ENCODE results near the gene LTBP1. TPM values are rescaled to one million over a fixed set of nuclear protein-coding genes. Genes with fewer than 3 reads are reported as not detected.

The LTBP1 gene
- total RNA-seq, 1 experiment from 2014 or later = 10.3 TPM

GRCh38 chr2:33040541-33040940 is 93.8 kb downstream of the LTBP1 start:
- ChIA-PET CTCF (no interaction called here), POLR2A (ENCODE audit: unreplicated experiment) (no interaction called here)
- intact Hi-C loops (cut with micrococcal nuclease; ENCODE audit: unreplicated experiment) = no loop called here
- TF ChIP-seq, protein P1, sequence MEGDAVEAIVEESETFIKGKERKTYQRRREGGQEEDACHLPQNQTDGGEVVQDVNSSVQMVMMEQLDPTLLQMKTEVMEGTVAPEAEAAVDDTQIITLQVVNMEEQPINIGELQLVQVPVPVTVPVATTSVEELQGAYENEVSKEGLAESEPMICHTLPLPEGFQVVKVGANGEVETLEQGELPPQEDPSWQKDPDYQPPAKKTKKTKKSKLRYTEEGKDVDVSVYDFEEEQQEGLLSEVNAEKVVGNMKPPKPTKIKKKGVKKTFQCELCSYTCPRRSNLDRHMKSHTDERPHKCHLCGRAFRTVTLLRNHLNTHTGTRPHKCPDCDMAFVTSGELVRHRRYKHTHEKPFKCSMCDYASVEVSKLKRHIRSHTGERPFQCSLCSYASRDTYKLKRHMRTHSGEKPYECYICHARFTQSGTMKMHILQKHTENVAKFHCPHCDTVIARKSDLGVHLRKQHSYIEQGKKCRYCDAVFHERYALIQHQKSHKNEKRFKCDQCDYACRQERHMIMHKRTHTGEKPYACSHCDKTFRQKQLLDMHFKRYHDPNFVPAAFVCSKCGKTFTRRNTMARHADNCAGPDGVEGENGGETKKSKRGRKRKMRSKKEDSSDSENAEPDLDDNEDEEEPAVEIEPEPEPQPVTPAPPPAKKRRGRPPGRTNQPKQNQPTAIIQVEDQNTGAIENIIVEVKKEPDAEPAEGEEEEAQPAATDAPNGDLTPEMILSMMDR (conservative IDR thresholded peaks at IDR 0.05) = no peak
- TF ChIP-seq EZH2 (IDR thresholded peaks at IDR 0.05; ENCODE audit: low read depth) = no peak
- no TSS peak for BruUV-seq (replicated peaks)
- H4K20me1 ChIP-seq (ENCODE audit: insufficient read depth) = no peaks in the 10 kb centered on the region
- no peaks in the 10 kb centered on the region for H3K9me3 ChIP-seq (ENCODE audit: insufficient read depth, low read depth)
- no peak for DNase-seq
- H3K36me3 ChIP-seq (ENCODE audit: low read depth) = no peaks in the 10 kb centered on the region
- H3K27me3 ChIP-seq (ENCODE audit: insufficient read depth, low read depth) = no peaks in the 10 kb centered on the region
- no peaks in the 10 kb centered on the region for H3K79me2 ChIP-seq (ENCODE audit: low read depth)
- no peaks in the 10 kb centered on the region for H3K9me2 ChIP-seq (ENCODE audit: insufficient read depth)
- H3K4me2 ChIP-seq = no peak overlapping the region
- no peak overlapping the region for H2AFZ ChIP-seq
- H3K4me3 ChIP-seq = no peak overlapping the region
- H3K27ac ChIP-seq = no peak overlapping the region
- H3F3A ChIP-seq (ENCODE audit: insufficient read depth, low read depth) = no peaks in the 10 kb centered on the region
- no peaks in the 10 kb centered on the region for H3K4me1 ChIP-seq (replicated peaks; ENCODE audit: insufficient read depth)

- POLR2A ChIA-PET (ENCODE audit: unreplicated experiment) = no interaction called here
- TF ChIP-seq EZH2 (IDR thresholded peaks at IDR 0.05; ENCODE audit: low read depth) = no peak
- TF ChIP-seq, protein P1 (conservative IDR thresholded peaks at IDR 0.05) = no peak
- no peaks in the 10 kb centered on the region for H3K79me2 ChIP-seq (ENCODE audit: low read depth)
These were observed 95.5 kb downstream of the LTBP1 start for GRCh38 chr2:33042265-33042664.

GRCh38 chr2:33042819-33043218 is 96.1 kb downstream of the LTBP1 start:
- Histone ChIP-seq H3K4me1 (replicated peaks; ENCODE audit: insufficient read depth) (no peaks in the 10 kb centered on the region), H3K4me3 (no peak overlapping the region), H2AFZ (no peak overlapping the region), H3K27ac (no peak overlapping the region), H3K4me2 (no peak overlapping the region), H3K36me3 (ENCODE audit: low read depth) (no peaks in the 10 kb centered on the region), H3K9me3 (ENCODE audit: insufficient read depth, low read depth) (no peaks in the 10 kb centered on the region), H4K20me1 (ENCODE audit: insufficient read depth) (no peaks in the 10 kb centered on the region), H3F3A (ENCODE audit: insufficient read depth, low read depth) (no peaks in the 10 kb centered on the region), H3K79me2 (ENCODE audit: low read depth) (no peaks in the 10 kb centered on the region), H3K9me2 (ENCODE audit: insufficient read depth) (no peaks in the 10 kb centered on the region), H3K27me3 (ENCODE audit: insufficient read depth, low read depth) (no peaks in the 10 kb centered on the region)
- intact Hi-C loops (cut with micrococcal nuclease; ENCODE audit: unreplicated experiment) = no loop called here
- POLR2A ChIA-PET (ENCODE audit: unreplicated experiment) = no interaction called here
- BruUV-seq (replicated peaks) = no TSS peak
- TF ChIP-seq, protein P1 (conservative IDR thresholded peaks at IDR 0.05) = no peak
- no peak for TF ChIP-seq EZH2 (IDR thresholded peaks at IDR 0.05; ENCODE audit: low read depth)
- DNase-seq = no peak
- CTCF ChIA-PET = interaction anchor here (0.6 kb wide), 1 partner anchor 98 kb away, joined by 3 read pairs; no protein-coding TSS in a partner anchor

More at GRCh38 chr2:33042265-33042664, 95.5 kb downstream of the LTBP1 start:
- no peaks in the 10 kb centered on the region for H3K4me1 ChIP-seq (replicated peaks; ENCODE audit: insufficient read depth)
- H2AFZ ChIP-seq = no peak overlapping the region
- H3K4me3 ChIP-seq = no peak overlapping the region
- no peak for DNase-seq
- CTCF ChIA-PET = no interaction called here
- no peaks in the 10 kb centered on the region for H3K9me2 ChIP-seq (ENCODE audit: insufficient read depth)
- no peaks in the 10 kb centered on the region for H3K9me3 ChIP-seq (ENCODE audit: insufficient read depth, low read depth)
- H3K27ac ChIP-seq = no peak overlapping the region
- no TSS peak for BruUV-seq (replicated peaks)
- H4K20me1 ChIP-seq (ENCODE audit: insufficient read depth) = no peaks in the 10 kb centered on the region
- no peaks in the 10 kb centered on the region for H3K36me3 ChIP-seq (ENCODE audit: low read depth)
- H3F3A ChIP-seq (ENCODE audit: insufficient read depth, low read depth) = no peaks in the 10 kb centered on the region
- H3K27me3 ChIP-seq (ENCODE audit: insufficient read depth, low read depth) = no peaks in the 10 kb centered on the region
- intact Hi-C loops (cut with micrococcal nuclease; ENCODE audit: unreplicated experiment) = no loop called here
- H3K4me2 ChIP-seq = no peak overlapping the region
